SK-N-SH (cell line): Measurements from ENCODE around the gene MAP4.

Experiments
- ELF1 ChIP-seq: IDR thresholded peaks from 2 replicates; pipeline ENCODE4 v1.4.0; 2012
- EP300 ChIP-seq, 2 experiments: IDR thresholded peaks; 2 replicates each; pipeline versions ENCODE4 v1.4.0 to v1.6.1; 2012; ENCODE audit warnings: borderline replicate concordance in 1 of 2, low read depth in 1 of 2, low read length in 1 of 2
- FOXJ3 ChIP-seq: sonication (generic); formaldehyde crosslinking; IDR thresholded peaks from 2 replicates; pipeline ENCODE4 v1.5.1; 2020; ENCODE audit warnings: mild to moderate bottlenecking, missing genetic modification reagents
- GABPA ChIP-seq: IDR thresholded peaks from 2 replicates; pipeline ENCODE4 v1.4.0; 2012; ENCODE audit warnings: low read depth, mild to moderate bottlenecking
- GATA2 ChIP-seq: sonication (generic); formaldehyde crosslinking; IDR thresholded peaks from 2 replicates; pipeline ENCODE4 v1.5.0; 2020; ENCODE audit warnings: mild to moderate bottlenecking, missing genetic modification reagents
- MXI1 ChIP-seq: IDR thresholded peaks from 2 replicates; pipeline ENCODE4 v1.6.1; 2012; ENCODE audit warnings: mild to moderate bottlenecking, low read depth, low read length, improper control_type of control experiment
- NRF1 ChIP-seq: IDR thresholded peaks from 2 replicates; pipeline ENCODE4 v1.6.1; 2012; ENCODE audit warnings: low read depth, mild to moderate bottlenecking, low read length
- RAD21 ChIP-seq: IDR thresholded peaks from 2 replicates; pipeline ENCODE4 v1.6.1; 2012; ENCODE audit warnings: mild to moderate bottlenecking, low read length
- RFX5 ChIP-seq: IDR thresholded peaks from 2 replicates; pipeline ENCODE4 v1.6.1; 2012; ENCODE audit warnings: mild to moderate bottlenecking, improper control_type of control experiment, low read length
- SIN3A ChIP-seq: IDR thresholded peaks from 2 replicates; pipeline ENCODE4 v1.6.1; 2012; ENCODE audit warnings: low read depth, mild to moderate bottlenecking, low read length, moderate library complexity, borderline replicate concordance
- TAF1 ChIP-seq: IDR thresholded peaks from 2 replicates; pipeline ENCODE4 v1.6.1; 2012; ENCODE audit warnings: low read depth, mild to moderate bottlenecking, low read length, moderate library complexity, borderline replicate concordance
- TF ChIP-seq, protein P1 (sequence below): fragments of 200-600 bp; sonication (generic); IDR thresholded peaks from 2 replicates; pipeline ENCODE4 v1.6.1; 2017; ENCODE audit warnings: antibody characterized with exemption, mild to moderate bottlenecking, moderate library complexity
- TF ChIP-seq, protein P2 (sequence below): IDR thresholded peaks from 2 replicates; pipeline ENCODE4 v1.4.0; 2012; ENCODE audit warnings: low read depth, borderline replicate concordance
- TF ChIP-seq, protein P3 (sequence below): IDR thresholded peaks from 2 replicates; pipeline ENCODE4 v1.6.1; 2012; ENCODE audit warnings: mild to moderate bottlenecking, low read depth, low read length, moderate library complexity

DNA sequence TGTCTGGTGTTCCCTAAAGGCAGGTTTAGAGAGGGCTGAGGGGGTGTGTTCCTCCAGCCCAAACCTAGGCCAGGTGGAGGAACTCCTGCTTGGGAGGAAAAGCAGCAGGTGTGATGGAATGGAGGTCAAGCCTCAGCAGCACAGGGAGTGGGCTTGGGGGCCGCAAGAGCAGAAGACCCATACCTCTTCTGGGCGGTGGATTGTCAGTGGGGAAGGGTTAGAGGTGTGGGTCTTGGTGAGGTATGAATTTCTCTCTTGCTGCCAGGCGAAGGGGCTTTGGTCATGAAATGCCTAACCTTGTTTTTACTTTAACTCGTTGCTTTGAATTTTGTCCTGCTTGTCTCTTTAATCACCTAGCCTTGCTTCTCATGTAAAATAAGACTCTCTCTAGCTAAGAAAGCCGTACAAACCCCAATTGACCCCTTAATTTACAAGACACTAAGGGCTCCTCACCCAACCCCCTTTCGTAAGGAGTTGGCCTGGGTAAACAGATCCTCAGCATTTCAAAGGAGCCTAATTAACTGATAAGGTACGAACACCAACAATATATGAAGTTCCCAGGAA, 174.3 kb downstream of the MAP4 start:
- TF ChIP-seq EP300 (IDR thresholded peaks at IDR 0.05; ENCODE audit: borderline replicate concordance in 1 of 2, low read depth in 1 of 2, low read length in 1 of 2): no peak
- TF ChIP-seq, protein P1, sequence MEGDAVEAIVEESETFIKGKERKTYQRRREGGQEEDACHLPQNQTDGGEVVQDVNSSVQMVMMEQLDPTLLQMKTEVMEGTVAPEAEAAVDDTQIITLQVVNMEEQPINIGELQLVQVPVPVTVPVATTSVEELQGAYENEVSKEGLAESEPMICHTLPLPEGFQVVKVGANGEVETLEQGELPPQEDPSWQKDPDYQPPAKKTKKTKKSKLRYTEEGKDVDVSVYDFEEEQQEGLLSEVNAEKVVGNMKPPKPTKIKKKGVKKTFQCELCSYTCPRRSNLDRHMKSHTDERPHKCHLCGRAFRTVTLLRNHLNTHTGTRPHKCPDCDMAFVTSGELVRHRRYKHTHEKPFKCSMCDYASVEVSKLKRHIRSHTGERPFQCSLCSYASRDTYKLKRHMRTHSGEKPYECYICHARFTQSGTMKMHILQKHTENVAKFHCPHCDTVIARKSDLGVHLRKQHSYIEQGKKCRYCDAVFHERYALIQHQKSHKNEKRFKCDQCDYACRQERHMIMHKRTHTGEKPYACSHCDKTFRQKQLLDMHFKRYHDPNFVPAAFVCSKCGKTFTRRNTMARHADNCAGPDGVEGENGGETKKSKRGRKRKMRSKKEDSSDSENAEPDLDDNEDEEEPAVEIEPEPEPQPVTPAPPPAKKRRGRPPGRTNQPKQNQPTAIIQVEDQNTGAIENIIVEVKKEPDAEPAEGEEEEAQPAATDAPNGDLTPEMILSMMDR: no peak
- no peak for TF ChIP-seq NRF1
- TF ChIP-seq FOXJ3 (CRISPR knock-in tag): no peak
- TF ChIP-seq SIN3A: no peak
- TF ChIP-seq RFX5: no peak
- no peak for TF ChIP-seq GABPA
- no peak for TF ChIP-seq ELF1
- no peak for TF ChIP-seq TAF1
- TF ChIP-seq RAD21: no peak
- TF ChIP-seq, protein P2, sequence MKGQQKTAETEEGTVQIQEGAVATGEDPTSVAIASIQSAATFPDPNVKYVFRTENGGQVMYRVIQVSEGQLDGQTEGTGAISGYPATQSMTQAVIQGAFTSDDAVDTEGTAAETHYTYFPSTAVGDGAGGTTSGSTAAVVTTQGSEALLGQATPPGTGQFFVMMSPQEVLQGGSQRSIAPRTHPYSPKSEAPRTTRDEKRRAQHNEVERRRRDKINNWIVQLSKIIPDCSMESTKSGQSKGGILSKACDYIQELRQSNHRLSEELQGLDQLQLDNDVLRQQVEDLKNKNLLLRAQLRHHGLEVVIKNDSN: no peak
- no peak for TF ChIP-seq MXI1
- TF ChIP-seq GATA2 (CRISPR knock-in tag): no peak
- TF ChIP-seq, protein P3, sequence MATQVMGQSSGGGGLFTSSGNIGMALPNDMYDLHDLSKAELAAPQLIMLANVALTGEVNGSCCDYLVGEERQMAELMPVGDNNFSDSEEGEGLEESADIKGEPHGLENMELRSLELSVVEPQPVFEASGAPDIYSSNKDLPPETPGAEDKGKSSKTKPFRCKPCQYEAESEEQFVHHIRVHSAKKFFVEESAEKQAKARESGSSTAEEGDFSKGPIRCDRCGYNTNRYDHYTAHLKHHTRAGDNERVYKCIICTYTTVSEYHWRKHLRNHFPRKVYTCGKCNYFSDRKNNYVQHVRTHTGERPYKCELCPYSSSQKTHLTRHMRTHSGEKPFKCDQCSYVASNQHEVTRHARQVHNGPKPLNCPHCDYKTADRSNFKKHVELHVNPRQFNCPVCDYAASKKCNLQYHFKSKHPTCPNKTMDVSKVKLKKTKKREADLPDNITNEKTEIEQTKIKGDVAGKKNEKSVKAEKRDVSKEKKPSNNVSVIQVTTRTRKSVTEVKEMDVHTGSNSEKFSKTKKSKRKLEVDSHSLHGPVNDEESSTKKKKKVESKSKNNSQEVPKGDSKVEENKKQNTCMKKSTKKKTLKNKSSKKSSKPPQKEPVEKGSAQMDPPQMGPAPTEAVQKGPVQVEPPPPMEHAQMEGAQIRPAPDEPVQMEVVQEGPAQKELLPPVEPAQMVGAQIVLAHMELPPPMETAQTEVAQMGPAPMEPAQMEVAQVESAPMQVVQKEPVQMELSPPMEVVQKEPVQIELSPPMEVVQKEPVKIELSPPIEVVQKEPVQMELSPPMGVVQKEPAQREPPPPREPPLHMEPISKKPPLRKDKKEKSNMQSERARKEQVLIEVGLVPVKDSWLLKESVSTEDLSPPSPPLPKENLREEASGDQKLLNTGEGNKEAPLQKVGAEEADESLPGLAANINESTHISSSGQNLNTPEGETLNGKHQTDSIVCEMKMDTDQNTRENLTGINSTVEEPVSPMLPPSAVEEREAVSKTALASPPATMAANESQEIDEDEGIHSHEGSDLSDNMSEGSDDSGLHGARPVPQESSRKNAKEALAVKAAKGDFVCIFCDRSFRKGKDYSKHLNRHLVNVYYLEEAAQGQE: no peak
